GM06990 (cell line): Measurements from ENCODE around the gene ZIM2.

ENCODE experiments used
- DNase-seq: peaks from one replicate; pipeline ENCODE4 v3.0.0-alpha.2; 2011; ENCODE audit not compliant: insufficient read length; ENCODE audit errors: extremely low read depth
- H3K27me3 ChIP-seq: replicated peaks from 2 replicates; pipeline ENCODE4 v1.6.0; 2011; ENCODE audit warnings: low read length; ENCODE audit not compliant: control insufficient read depth, insufficient read depth
- H3K36me3 ChIP-seq: 2 replicates; pipeline ENCODE4 v1.5.1; 2011; ENCODE audit warnings: low read length; ENCODE audit not compliant: control insufficient read depth, insufficient read depth
- H3K4me3 ChIP-seq: replicated peaks from 2 replicates; pipeline ENCODE4 v1.5.1; 2011; ENCODE audit warnings: low read depth, mild to moderate bottlenecking, control low read depth, low read length
- TF ChIP-seq, protein P1 (sequence below): IDR thresholded peaks from 2 replicates; pipeline ENCODE4 v1.5.1; 2011; ENCODE audit warnings: low read length, control low read depth, mild to moderate bottlenecking, inconsistent platforms; ENCODE audit not compliant: insufficient read depth, poor library complexity, severe bottlenecking

ZIM2 gene

DNA sequence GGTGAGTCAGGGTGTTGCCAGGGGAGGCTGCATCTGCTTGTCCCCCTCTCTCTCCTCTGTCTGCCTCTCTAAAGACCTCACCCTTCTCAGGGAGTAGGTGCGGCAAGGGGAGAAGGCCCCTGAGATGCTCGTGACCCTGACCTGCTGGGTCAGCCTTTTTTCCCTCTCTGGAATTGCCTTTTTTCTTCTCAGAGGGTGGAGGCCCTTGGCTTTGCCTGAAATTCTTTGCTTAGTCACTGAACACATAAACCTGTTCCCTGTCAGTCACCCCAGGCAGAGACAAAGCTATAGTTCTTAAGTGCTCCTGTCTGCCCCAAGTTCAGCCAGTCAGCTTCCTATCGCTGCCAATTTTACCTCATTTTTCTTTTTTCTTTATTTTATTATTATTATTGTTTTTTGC is 35.2 kb upstream of the ZIM2 start:
- no peaks in the 10 kb centered on the region for H3K27me3 ChIP-seq
- TF ChIP-seq, protein P1, sequence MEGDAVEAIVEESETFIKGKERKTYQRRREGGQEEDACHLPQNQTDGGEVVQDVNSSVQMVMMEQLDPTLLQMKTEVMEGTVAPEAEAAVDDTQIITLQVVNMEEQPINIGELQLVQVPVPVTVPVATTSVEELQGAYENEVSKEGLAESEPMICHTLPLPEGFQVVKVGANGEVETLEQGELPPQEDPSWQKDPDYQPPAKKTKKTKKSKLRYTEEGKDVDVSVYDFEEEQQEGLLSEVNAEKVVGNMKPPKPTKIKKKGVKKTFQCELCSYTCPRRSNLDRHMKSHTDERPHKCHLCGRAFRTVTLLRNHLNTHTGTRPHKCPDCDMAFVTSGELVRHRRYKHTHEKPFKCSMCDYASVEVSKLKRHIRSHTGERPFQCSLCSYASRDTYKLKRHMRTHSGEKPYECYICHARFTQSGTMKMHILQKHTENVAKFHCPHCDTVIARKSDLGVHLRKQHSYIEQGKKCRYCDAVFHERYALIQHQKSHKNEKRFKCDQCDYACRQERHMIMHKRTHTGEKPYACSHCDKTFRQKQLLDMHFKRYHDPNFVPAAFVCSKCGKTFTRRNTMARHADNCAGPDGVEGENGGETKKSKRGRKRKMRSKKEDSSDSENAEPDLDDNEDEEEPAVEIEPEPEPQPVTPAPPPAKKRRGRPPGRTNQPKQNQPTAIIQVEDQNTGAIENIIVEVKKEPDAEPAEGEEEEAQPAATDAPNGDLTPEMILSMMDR: no peak
- H3K36me3 ChIP-seq: no peaks in the 10 kb centered on the region
- H3K4me3 ChIP-seq: no peak overlapping the region
- DNase-seq: no peak

DNA sequence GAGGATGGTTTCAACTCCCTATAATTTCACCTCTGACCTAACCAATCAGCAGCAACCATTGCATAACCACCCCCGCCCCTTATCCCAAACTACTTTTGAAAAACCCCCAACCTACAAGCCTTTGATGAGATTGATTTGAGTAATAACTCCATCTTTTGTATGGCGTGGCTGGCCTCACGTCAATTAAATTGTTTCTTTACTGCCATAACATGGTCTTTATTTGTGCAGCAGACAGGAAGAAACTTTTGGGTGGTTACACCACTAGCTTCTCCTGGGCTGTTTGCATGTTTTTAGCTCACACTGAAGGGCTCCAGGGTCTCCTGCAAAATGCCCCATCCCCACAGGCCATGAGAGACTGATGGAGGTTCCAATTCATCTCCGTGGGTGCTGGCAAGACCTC is 34.0 kb upstream of the ZIM2 start:
- no peaks in the 10 kb centered on the region for H3K27me3 ChIP-seq
- H3K4me3 ChIP-seq: no peak overlapping the region
- TF ChIP-seq, protein P1: no peak
- no peaks in the 10 kb centered on the region for H3K36me3 ChIP-seq
- no peak for DNase-seq

DNA sequence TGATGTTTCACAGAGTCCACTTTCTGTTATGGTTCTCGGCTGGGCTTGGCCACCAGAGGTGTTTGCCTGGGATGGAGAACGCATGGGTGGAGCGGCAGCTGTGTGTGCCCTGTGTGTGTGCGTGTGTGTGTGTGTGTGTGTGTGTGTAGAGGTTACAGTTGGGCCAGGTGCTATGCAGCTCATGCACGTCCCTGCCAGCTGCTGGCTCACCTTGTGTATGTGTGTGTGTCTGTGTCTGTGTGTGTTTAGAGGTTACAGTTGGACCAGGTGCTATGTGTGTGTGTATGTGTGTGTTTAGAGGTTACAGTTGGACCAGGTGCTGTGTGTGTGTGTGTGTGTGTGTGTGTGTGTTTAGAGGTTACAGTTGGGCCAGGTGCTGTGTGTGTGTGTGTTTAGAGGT is 33.0 kb upstream of the ZIM2 start:
- no peaks in the 10 kb centered on the region for H3K27me3 ChIP-seq
- TF ChIP-seq, protein P1: no peak
- no peak overlapping the region for H3K4me3 ChIP-seq
- no peaks in the 10 kb centered on the region for H3K36me3 ChIP-seq
- DNase-seq: no peak

DNA sequence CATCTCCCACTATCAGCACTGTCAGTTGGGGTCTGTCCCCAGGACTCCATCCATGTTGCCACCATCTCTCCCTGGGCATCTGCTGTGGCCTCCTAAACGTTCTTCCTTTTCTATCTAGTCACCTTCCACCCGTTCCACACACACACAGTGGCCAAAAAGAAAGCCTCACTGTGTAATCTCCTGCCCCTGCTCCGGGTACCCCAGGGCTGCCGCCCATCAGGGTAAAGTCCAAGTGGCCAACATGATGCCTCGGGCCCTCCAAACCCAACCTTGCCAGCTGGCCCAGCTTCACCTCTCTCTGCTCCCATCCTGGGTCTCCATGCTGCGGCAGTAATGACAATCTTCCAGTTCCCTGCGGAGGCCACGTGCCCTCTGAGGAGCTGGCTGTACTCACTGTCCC is 29.4 kb upstream of the ZIM2 start:
- DNase-seq: no peak
- TF ChIP-seq, protein P1: no peak
- Histone ChIP-seq H3K27me3 (no peaks in the 10 kb centered on the region), H3K36me3 (no peaks in the 10 kb centered on the region), H3K4me3 (no peak overlapping the region)

DNA sequence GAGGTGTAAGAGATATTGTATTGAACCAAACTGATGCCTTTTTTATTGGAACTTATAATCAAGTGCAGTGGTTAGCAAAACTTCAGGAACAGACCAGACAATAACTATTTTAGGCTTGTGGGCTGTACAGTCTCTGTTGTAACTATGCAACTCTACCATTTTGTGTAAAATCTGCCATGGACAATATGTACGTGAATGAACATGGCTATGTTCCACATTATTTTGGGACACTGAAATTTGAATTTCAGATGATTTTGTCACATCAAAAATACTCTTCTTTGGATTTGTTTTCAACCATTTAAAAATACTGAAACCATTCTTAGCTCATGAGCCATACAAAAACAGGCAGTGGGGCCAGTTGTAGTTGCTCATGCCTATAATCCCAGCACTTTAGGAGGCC is 27.9 kb upstream of the ZIM2 start:
- no peak for DNase-seq
- TF ChIP-seq, protein P1: no peak
- H3K4me3 ChIP-seq: no peak overlapping the region
- no peaks in the 10 kb centered on the region for H3K36me3 ChIP-seq
- H3K27me3 ChIP-seq: no peaks in the 10 kb centered on the region

DNA sequence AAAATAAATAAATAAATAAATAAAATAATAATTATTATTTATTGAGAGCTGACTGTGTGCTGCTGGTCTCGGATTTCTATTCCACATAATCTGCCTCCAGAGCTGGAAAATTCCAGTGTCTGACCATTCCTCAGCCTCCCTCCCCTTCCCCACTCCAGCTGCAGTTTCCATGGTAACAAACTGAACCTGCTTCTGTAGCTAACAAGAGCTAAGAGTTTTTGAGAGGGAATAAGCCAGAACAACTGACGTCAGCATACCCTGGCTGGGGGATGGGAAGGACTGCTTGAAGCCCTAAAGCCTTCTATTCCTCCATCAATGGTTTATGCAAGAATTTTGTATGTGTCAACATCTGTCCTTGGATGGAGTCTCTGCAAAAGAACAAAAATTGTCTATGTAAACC is 26.0 kb upstream of the ZIM2 start:
- Histone ChIP-seq H3K36me3 (no peaks in the 10 kb centered on the region), H3K27me3 (no peaks in the 10 kb centered on the region), H3K4me3 (no peak overlapping the region)
- TF ChIP-seq, protein P1: no peak
- no peak for DNase-seq
